Spinal cord (tissue), 10 donors: Measurements from ENCODE around the gene HSPB3. TPM values are rescaled to one million over a fixed set of nuclear protein-coding genes. Genes with fewer than 3 reads are reported as not detected.
"Not testable (repeated sequence)": the region's sequence is repeated elsewhere in the genome, so short reads cannot be mapped to it uniquely, and the experiment has no call there.

ENCODE experiments used
- DNase-seq, 6 donors: peaks; one replicate each; pipeline versions ENCODE4 v3.0.0 to v3.0.0-alpha.2; 2013 to 2015; ENCODE audit warnings: low spot score in 6 of 6, low read depth in 4 of 6
- H3K27ac ChIP-seq: one replicate; pipeline ENCODE4 v1.5.1; 2013; ENCODE audit warnings: low read depth, low read length, control low read depth
- H3K27me3 ChIP-seq: one replicate; pipeline ENCODE4 v1.6.1; 2013; ENCODE audit warnings: low read length; ENCODE audit not compliant: control insufficient read depth, insufficient read depth
- H3K36me3 ChIP-seq: one replicate; pipeline ENCODE4 v1.6.1; 2013; ENCODE audit warnings: low read length; ENCODE audit not compliant: control insufficient read depth, insufficient read depth
- H3K4me1 ChIP-seq: one replicate; pipeline ENCODE4 v1.6.1; 2013; ENCODE audit warnings: low read length; ENCODE audit not compliant: control insufficient read depth, insufficient read depth
- H3K4me3 ChIP-seq: one replicate; pipeline ENCODE4 v1.5.1; 2013; ENCODE audit warnings: low read depth, low read length, control low read depth
- H3K9me3 ChIP-seq: one replicate; pipeline ENCODE4 v1.6.1; 2013; ENCODE audit warnings: low read length; ENCODE audit not compliant: control insufficient read depth, insufficient read depth
- WGBS: methylation state at CpG from one replicate; pipeline ENCODE4 v1.1.5; 2013; ENCODE audit warnings: missing lambda C conversion rate; ENCODE audit not compliant: insufficient coverage; 5-methylcytosine and 5-hydroxymethylcytosine counted together
- polyA plus RNA-seq, 2 donors: library from polyadenylated mRNA; unstranded; fragments of 120-200 nt; gene quantifications; one replicate each; pipeline ENCODE4 v1.2.1, GENCODE V29; 2013; ENCODE audit not compliant: insufficient read length in 2 of 2
- total RNA-seq, 2 donors: library from RNA; depleted of rRNA in 1 of 2; stranded (reverse); fragments of 120-200 nt in 1 of 2; fragments of >200 nt in 1 of 2; gene quantifications; one replicate each; pipeline versions ENCODE4 v1.2.3 to v1.2.4, GENCODE V29; 2013 to 2014
- donor health status: healthy.

HSPB3 gene
- total and polyA plus RNA-seq, 4 donors, result 0.33 to 1.4 (median 0.63) TPM

DNA sequence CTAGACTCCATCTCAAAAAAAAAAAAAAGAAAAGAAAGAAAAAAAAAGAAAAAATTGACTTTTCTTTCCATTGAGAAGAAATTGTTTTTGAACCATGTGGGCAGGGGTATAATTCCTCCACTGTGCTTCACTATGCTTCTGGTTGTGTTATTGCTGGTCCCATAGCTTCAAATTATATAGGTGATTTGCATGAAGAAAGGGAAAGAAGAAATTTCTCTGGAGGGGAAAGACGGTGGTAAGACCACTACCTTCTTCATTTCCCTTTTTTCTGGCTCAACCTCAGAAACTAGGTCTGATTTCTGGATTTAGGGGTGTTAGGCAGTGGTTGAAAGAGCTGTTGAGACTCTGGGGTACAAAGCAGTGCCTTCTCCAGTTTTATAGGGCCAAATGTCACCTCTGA lies 29.3 kb upstream of the HSPB3 start:
- H3K9me3 ChIP-seq, result no peaks in the 10 kb centered on the region
- no peaks in the 10 kb centered on the region for H3K27me3 ChIP-seq
- no peak overlapping the region for H3K4me3 ChIP-seq
- no peaks in the 10 kb centered on the region for H3K4me1 ChIP-seq
- WGBS, result no CpG with 5 or more reads among the region's 1 CpG
- no peak overlapping the region for H3K27ac ChIP-seq
- DNase-seq, result no peak
- no peaks in the 10 kb centered on the region for H3K36me3 ChIP-seq

DNA sequence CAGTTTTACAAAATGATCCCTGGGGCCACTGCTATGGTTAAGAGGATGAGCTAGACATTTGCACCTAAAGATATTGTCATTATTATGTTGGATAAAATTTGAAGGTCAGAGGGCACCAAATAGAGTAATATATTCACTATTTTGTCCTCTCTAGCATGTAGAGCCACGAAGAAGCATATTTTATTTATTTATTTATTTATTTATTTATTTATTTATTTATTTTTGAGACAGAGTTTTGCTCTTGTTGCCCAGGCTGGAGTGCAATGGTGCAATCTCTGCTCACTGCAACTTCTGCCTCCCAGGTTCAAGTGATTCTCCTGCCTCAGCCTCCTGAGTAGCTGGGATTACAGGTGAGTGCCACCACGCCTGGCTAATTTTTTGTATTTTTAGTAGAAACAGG lies 20.8 kb upstream of the HSPB3 start:
- H3K9me3 ChIP-seq, H3K36me3 ChIP-seq, H3K4me3 ChIP-seq, H3K27me3 ChIP-seq, H3K27ac ChIP-seq, DNase-seq, H3K4me1 ChIP-seq: not testable (repeated sequence)
- 100% methylated on average over 1 of the region's 2 CpGs for WGBS

DNA sequence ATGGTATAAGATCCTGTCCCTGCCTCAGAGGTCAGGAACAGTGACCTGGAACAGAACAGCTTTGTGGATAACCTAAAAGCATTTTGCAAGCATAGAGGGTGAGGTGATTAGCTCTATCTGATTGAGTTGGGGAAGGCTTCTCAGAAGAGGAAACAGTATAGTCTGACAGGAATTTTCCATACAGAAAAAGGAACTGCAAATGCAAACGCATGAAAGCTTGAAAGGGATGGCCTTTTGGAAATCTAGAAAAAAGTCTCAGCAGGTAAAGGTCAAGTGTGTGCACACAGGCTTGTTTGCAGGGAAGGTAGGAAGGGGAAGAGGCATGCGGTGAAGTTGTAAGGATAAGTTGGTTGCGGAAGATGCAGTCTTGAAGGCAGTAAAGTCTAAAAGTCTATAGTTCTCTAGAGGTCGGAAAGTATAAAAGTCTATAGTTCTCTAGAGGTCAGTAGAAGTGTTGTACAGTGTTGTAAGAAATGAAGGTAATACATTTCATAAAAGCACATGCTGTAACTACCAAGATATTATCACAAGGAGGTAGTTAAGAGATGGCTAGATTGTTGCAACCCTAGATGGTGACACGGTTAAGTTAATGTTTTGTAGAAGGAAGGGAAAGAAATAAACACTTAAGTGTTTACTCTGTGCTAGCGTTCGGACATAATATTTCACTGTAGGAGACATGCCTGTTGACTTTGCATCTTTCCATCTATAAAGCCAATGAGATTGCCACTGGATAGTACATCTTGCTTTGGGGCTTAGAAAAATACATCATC lies 16.7 kb upstream of the HSPB3 start:
- no peaks in the 10 kb centered on the region for H3K4me1 ChIP-seq
- no peaks in the 10 kb centered on the region for H3K27me3 ChIP-seq
- no peak overlapping the region for H3K27ac ChIP-seq
- H3K4me3 ChIP-seq, result no peak overlapping the region
- peak in 1 of 6 donors; percentile 7 for DNase-seq
- no peaks in the 10 kb centered on the region for H3K9me3 ChIP-seq
- 77% methylated on average over 3 of the region's 7 CpGs for WGBS
- H3K36me3 ChIP-seq, result no peaks in the 10 kb centered on the region

DNA sequence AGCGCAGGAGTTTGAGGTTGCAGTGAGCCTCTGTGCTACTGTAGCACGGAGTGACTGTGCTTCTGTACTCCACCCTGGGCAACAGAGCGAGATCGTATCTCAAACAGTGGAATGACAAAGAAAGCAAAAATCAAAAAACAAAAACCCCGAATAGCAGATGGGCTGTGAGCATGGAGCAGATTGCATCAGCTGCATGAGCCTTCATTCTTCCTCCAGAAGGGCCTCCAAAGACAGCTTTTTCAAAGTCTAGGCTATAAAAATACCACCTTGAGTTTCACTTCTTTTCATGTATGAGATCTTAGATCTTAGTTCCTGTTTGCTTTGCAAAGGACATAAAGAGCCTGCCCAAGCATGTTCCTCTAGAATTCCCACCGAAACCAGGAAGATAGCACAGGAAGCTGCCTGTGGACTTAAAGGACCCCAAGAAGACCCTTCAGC lies 15.0 kb upstream of the HSPB3 start:
- peak in 1 of 6 donors; percentile 9 for DNase-seq
- Histone ChIP-seq H3K27me3 (no peaks in the 10 kb centered on the region), H3K4me1 (no peaks in the 10 kb centered on the region), H3K9me3 (no peaks in the 10 kb centered on the region), H3K27ac (no peak overlapping the region), H3K4me3 (no peak overlapping the region), H3K36me3 (no peaks in the 10 kb centered on the region)
- WGBS, result 89% methylated on average over 5 of the region's 6 CpGs

DNA sequence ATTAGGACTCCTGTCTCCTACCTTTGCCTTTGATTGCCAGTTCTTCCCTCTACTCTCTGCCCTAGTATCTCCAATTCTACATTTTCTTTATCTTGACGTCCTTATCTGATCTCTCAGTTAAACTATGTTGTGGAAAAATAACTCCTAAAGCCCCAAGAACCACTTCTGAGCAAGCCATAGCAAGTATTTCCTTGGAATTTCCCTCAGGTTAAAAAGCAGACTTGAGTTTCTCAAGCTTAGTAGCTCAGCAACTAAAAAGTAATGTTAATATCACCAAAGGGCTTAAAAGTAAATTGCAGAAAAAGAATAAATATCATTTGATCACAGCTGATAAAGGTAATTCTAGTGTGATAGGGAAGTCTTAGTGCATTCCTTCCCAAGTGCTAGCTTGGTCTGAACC lies 13.2 kb upstream of the HSPB3 start:
- DNase-seq, result no peak

DNA sequence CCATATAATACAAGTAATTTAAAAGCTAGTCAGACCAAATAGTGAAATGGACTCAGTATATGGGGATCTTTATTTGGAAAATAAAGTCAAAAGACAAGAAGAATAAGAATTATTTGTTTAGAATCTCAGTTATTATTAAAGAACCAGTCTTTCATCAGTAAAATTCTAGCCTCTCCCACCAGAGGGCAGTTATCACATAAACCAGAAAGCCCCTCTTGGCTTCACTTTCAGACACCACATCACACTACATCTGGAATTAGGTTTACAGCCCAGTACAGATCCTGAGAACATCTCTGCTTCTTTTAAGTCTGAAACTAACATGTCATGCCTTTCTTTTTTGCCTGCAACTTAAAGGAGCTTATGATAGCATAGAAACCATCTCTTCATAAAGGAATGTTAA lies 12.2 kb upstream of the HSPB3 start:
- H3K27ac ChIP-seq, result no peak overlapping the region
- no peak overlapping the region for H3K4me3 ChIP-seq

More for the DNA sequence above, 13.2 kb upstream of the HSPB3 start:
- no peaks in the 10 kb centered on the region for H3K36me3 ChIP-seq
- no peak overlapping the region for H3K4me3 ChIP-seq
- no peak overlapping the region for H3K27ac ChIP-seq
- WGBS, result no CpG with 5 or more reads among the region's 1 CpG
- H3K9me3 ChIP-seq, result no peaks in the 10 kb centered on the region
- H3K4me1 ChIP-seq, result no peaks in the 10 kb centered on the region
- H3K27me3 ChIP-seq, result no peaks in the 10 kb centered on the region

DNA sequence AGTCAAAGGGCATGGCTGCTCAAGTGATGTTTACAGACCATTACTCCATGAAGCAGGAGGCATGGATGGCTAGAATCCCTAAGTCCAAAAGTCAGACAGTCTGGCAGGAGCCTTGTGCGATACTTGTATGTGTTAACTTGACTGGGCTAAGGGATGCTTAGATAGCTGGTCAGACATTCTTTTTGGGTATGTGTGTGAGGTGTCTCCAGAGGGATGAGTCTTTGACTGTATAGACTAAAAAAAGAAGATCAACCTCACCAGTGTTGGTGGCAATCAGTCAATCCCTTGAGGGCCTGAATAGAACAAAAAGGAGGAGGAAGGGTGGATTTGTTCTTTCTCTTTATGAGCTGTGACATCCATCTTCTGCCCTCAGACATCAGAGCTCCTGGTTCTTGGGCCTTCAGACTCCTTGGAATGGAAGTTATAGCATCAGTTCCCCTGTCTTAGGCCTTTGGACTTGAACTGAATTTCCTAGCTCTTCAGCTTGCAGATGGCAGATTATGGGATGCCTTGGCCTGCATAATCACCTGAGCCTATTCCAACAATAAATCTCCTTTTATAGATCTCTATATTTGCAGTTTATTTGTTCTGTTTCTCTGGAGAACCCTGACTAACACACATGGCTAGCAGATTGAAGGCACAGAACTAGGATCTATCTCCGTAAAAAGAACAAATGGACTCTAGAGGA lies 9.7 kb upstream of the HSPB3 start:
- Histone ChIP-seq H3K27ac (no peak overlapping the region), H3K4me3 (no peak overlapping the region), H3K36me3 (no peaks in the 10 kb centered on the region), H3K4me1 (no peaks in the 10 kb centered on the region), H3K27me3 (no peaks in the 10 kb centered on the region), H3K9me3 (no peaks in the 10 kb centered on the region)
- DNase-seq, result no peak
- 100% methylated on average over 1 of the region's 2 CpGs for WGBS

More for the DNA sequence above, 12.2 kb upstream of the HSPB3 start:
- Histone ChIP-seq H3K36me3 (no peaks in the 10 kb centered on the region), H3K27me3 (no peaks in the 10 kb centered on the region), H3K4me1 (no peaks in the 10 kb centered on the region), H3K9me3 (no peaks in the 10 kb centered on the region)
- DNase-seq, result peak in 2 of 6 donors; percentile 43 to 46

DNA sequence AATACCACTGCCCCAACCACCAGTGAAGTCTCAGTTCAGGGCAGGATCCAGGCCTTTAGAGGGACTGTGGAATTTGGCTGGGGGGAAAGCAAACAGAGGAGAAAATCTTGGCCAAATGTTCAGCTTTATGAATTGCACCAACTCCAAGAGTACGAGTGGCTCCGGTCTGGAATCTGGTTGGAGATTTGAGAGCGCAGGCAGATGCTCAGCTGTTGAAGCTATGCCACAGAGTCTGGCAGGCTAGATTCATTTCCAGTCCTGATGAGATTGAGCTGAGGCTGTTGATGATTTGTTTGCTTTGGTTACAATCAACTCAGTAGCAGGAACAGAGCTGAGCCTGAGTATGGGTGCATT lies 9.1 kb upstream of the HSPB3 start:
- DNase-seq, result peak in 2 of 6 donors; percentile 29 to 70
- Histone ChIP-seq H3K9me3 (no peaks in the 10 kb centered on the region), H3K36me3 (no peaks in the 10 kb centered on the region), H3K4me3 (no peak overlapping the region), H3K27me3 (no peaks in the 10 kb centered on the region), H3K4me1 (no peaks in the 10 kb centered on the region), H3K27ac (no peak overlapping the region)
- WGBS, result 87% methylated on average over 3 of the region's 3 CpGs

DNA sequence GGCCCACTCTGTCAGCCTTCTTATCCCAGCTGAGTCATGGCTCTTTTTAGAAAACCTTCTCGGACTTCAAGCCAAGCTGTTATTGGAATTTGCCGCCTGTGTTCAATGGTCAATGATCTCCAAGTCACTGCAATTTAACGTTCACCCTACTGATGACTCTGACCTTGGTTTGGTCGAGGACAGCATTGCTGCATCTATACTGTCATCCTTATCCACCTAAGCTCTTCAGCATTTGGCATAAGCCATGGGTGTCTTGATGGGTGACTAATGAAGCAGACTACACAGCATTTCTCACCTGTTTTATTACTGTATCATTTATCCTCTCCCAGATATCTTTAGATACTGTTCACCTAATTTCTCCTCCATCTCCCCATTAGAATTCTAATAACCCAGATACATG lies 5.6 kb upstream of the HSPB3 start:
- WGBS, result 100% methylated on average over 2 of the region's 4 CpGs
- DNase-seq, result no peak

DNA sequence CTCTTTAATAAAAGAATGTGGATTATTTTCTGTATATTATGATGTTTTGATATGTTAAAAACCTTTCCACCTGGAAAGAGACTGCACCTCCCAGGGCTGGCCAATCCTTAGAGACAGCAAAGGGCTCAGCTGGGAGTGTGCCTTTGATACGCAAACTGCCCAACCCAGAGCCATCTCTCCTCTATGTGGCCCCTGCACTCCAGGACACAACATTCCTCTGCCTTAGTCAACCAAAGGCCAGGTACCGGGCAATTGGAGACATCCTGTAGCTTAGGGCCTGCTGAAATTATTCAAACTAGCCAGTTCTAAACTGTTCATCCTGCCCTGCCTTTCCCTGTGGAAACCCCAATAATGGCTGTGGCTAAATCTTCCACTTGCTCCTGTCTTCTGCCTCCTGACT lies 5.0 kb upstream of the HSPB3 start:
- peaks cover 6% of the 10 kb centered on the region for H3K4me1 ChIP-seq
- H3K4me3 ChIP-seq, result no peak overlapping the region
- no peak overlapping the region for H3K27ac ChIP-seq
- H3K9me3 ChIP-seq, result no peaks in the 10 kb centered on the region
- no peaks in the 10 kb centered on the region for H3K36me3 ChIP-seq
- 86% methylated on average over 2 of the region's 2 CpGs for WGBS
- no peaks in the 10 kb centered on the region for H3K27me3 ChIP-seq
- DNase-seq, result no peak

More for the DNA sequence above, 5.6 kb upstream of the HSPB3 start:
- H3K27ac ChIP-seq, result no peak overlapping the region
- H3K27me3 ChIP-seq, result no peaks in the 10 kb centered on the region
- no peaks in the 10 kb centered on the region for H3K4me1 ChIP-seq
- no peaks in the 10 kb centered on the region for H3K9me3 ChIP-seq
- H3K36me3 ChIP-seq, result no peaks in the 10 kb centered on the region
- H3K4me3 ChIP-seq, result no peak overlapping the region
